HepG2 (cell line): ENCODE results near the gene GALNT9. TPM values are rescaled to one million over a fixed set of nuclear protein-coding genes. Genes with fewer than 3 reads are reported as not detected.

ENCODE experiments used
- ATAC-seq: fragments of 200-7000 bp; cut with Tn5 transposase; 3 replicates; pipeline ENCODE4 v1.9.1; 2020; ENCODE audit warnings: mild to moderate bottlenecking, moderate library complexity
- BruUV-seq: library from RNA; stranded (reverse); fragments of 400-500 nt; replicated peaks from 2 replicates; lab custom pipeline; 2021; lab: Mats Ljungman, UMichigan
- CTCF ChIA-PET: fragments of 300-600 bp; formaldehyde crosslinking; extraction: SDS; loops from one replicate; lab custom pipeline; 2021; ENCODE audit warnings: low total read pairs, inconsistent platforms, low intra/inter-chr PET ratio; lab: Yijun Ruan, JAX
- POLR2A ChIA-PET: fragments of 350-600 bp; sonication (Branson Sonifier 250); formaldehyde crosslinking; loops from one replicate; lab custom pipeline; 2020; ENCODE audit warnings: antibody characterized with exemption, inconsistent platforms; lab: Yijun Ruan, JAX
- DNase-seq: peaks from one replicate; pipeline ENCODE4 v3.0.0-alpha.2; 2015; ENCODE audit warnings: low spot score
- FAIRE-seq: peaks from 3 replicates; lab custom pipeline; 2011; peaks lifted over from hg19 to GRCh38; lab: Jason Lieb, UNC
- H2AFZ ChIP-seq: one replicate; pipeline ENCODE4 v1.6.1; 2011; ENCODE audit warnings: low read length, inconsistent platforms
- H3K27ac ChIP-seq: fragments of 300-600 bp; 3 replicates; pipeline ENCODE4 v1.8.0; 2011; ENCODE audit warnings: mixed run types, mild to moderate bottlenecking, mixed read lengths, low read length, inconsistent platforms; ENCODE audit not compliant: insufficient read depth; ENCODE audit errors: extremely low read length
- H3K27me3 ChIP-seq, 2 experiments: fragments of 200-600 bp in 1 of 2; 2 replicates in 1 of 2; 3 replicates in 1 of 2; pipeline versions ENCODE4 v1.6.0 to v1.8.0; 2011; ENCODE audit warnings: low read length in 2 of 2, mild to moderate bottlenecking in 2 of 2, moderate library complexity in 2 of 2, inconsistent platforms in 1 of 2; ENCODE audit not compliant: insufficient read depth in 2 of 2, control insufficient read depth in 1 of 2
- H3K36me3 ChIP-seq, 2 experiments: fragments of 200-600 bp in 1 of 2; replicated peaks in 1 of 2; 2 replicates in 1 of 2; 3 replicates in 1 of 2; pipeline versions ENCODE4 v1.5.1 to v1.8.0; 2011; ENCODE audit warnings: low read length in 2 of 2, inconsistent platforms in 1 of 2; ENCODE audit not compliant: insufficient read depth in 2 of 2, control insufficient read depth in 1 of 2
- H3K4me1 ChIP-seq: 2 replicates; pipeline ENCODE4 v1.5.1; 2012; ENCODE audit warnings: low read length, inconsistent platforms; ENCODE audit not compliant: insufficient read depth
- H3K4me2 ChIP-seq: 2 replicates; pipeline ENCODE4 v1.6.0; 2011; ENCODE audit warnings: low read depth, low read length, inconsistent platforms
- H3K4me3 ChIP-seq, 3 experiments: fragments of 200-600 bp in 1 of 3; sonication (generic), shearing (Covaris generic) in 1 of 3; replicated peaks in 1 of 3; 2 replicates each; pipeline ENCODE4 v1.5.1; 2011 to 2016; ENCODE audit warnings: low read length in 3 of 3, inconsistent platforms in 2 of 3, low read depth in 2 of 3, mild to moderate bottlenecking in 2 of 3, control low read depth in 1 of 3, mixed read lengths in 1 of 3; ENCODE audit not compliant: insufficient read depth in 1 of 3
- H3K79me2 ChIP-seq: one replicate; pipeline ENCODE4 v1.6.1; 2011; ENCODE audit warnings: low read length, inconsistent platforms; ENCODE audit not compliant: insufficient read depth
- H3K9ac ChIP-seq: 2 replicates; pipeline ENCODE4 v1.6.0; 2011; ENCODE audit warnings: mild to moderate bottlenecking, low read depth, low read length, inconsistent platforms; ENCODE audit not compliant: insufficient read depth
- H3K9me3 ChIP-seq: 2 replicates; pipeline ENCODE4 v1.5.1; 2012; ENCODE audit warnings: mild to moderate bottlenecking, low read length
- H4K20me1 ChIP-seq: 2 replicates; pipeline ENCODE4 v1.6.0; 2011; ENCODE audit warnings: inconsistent platforms, mild to moderate bottlenecking, low read length, moderate library complexity; ENCODE audit not compliant: insufficient read depth
- BRCA1 ChIP-seq: sonication (generic); formaldehyde crosslinking; IDR thresholded peaks from 2 replicates; pipeline ENCODE4 v1.4.0; 2020; ENCODE audit warnings: missing genetic modification reagents
- DPF2 ChIP-seq: sonication (generic); formaldehyde crosslinking; IDR thresholded peaks from 2 replicates; pipeline ENCODE4 v1.4.0; 2020; ENCODE audit warnings: mild to moderate bottlenecking, low read depth, missing genetic modification reagents, borderline replicate concordance
- MED13 ChIP-seq: sonication (generic); formaldehyde crosslinking; IDR thresholded peaks from 2 replicates; pipeline ENCODE4 v1.5.0; 2020; ENCODE audit warnings: missing genetic modification reagents
- MTF1 ChIP-seq: sonication (generic); formaldehyde crosslinking; IDR thresholded peaks from 2 replicates; pipeline ENCODE4 v1.5.0; 2020; ENCODE audit warnings: missing genetic modification reagents
- NR3C1 ChIP-seq: sonication (generic); formaldehyde crosslinking; IDR thresholded peaks from 2 replicates; pipeline ENCODE4 v1.4.0; 2020; ENCODE audit warnings: missing genetic modification reagents
- SP2 ChIP-seq: sonication (generic); formaldehyde crosslinking; IDR thresholded peaks from 2 replicates; pipeline ENCODE4 v1.5.1; 2020; ENCODE audit warnings: mild to moderate bottlenecking, missing genetic modification reagents
- ZNF362 ChIP-seq: sonication (generic); formaldehyde crosslinking; IDR thresholded peaks from 2 replicates; pipeline ENCODE4 v1.4.0; 2020; ENCODE audit warnings: missing genetic modification reagents, mild to moderate bottlenecking, borderline replicate concordance
- WGBS: methylation state at CpG from one replicate; pipeline ENCODE4 v1.1.6; 2017; ENCODE audit warnings: low lambda C conversion rate; 5-methylcytosine and 5-hydroxymethylcytosine counted together
- in situ Hi-C: cut with HindIII; loops from 2 replicates; pipeline ENCODE4 v1.10.0; 2017; ENCODE audit warnings: low pct_unique_long_range_greater_than_20kb; ENCODE audit not compliant: extremely low pct_ligation_motif_present
- intact Hi-C: fragments of 100-400 bp; cut with micrococcal nuclease; formaldehyde crosslinking; loops from one replicate; pipeline ENCODE4 v1.10.0; 2022; ENCODE audit not compliant: unreplicated experiment
- polyA plus RNA-seq, 8 experiments: library from polyadenylated mRNA; depleted of rRNA in 3 of 8; stranded (reverse) in 7 of 8; unstranded in 1 of 8; fragments of >200 nt; fragmentation: Illumina TruSeq in 4 of 8; extraction: Trizol in 4 of 8; gene quantifications; 2 replicates each; pipeline versions ENCODE4 v1.2.1 to v1.2.3, GENCODE V29; 2011 to 2016; ENCODE audit warnings: low read depth in 4 of 8, missing spikeins in 1 of 8, mixed read lengths in 1 of 8; ENCODE audit not compliant: insufficient read depth in 1 of 8
- total RNA-seq, 5 experiments: library from RNA; depleted of rRNA; stranded (reverse); fragments of >200 nt; fragmentation: Illumina TruSeq; extraction: Trizol; gene quantifications; 2 replicates each; pipeline ENCODE4 v1.2.3, GENCODE V29; 2016; ENCODE audit warnings: low read depth in 1 of 5
- TF ChIP-seq, protein P1 (sequence below): sonication (generic); formaldehyde crosslinking; IDR thresholded peaks from 2 replicates; pipeline ENCODE4 v1.5.1; 2020; ENCODE audit warnings: missing genetic modification reagents, mild to moderate bottlenecking, borderline replicate concordance
- TF ChIP-seq, protein P2 (sequence below): sonication (generic); formaldehyde crosslinking; IDR thresholded peaks from 2 replicates; pipeline ENCODE4 v1.4.0; 2020; ENCODE audit warnings: missing genetic modification reagents
- TF ChIP-seq, protein P3 (sequence below), 2 experiments: sonication (generic) in 1 of 2; formaldehyde crosslinking in 1 of 2; IDR thresholded peaks; 2 replicates each; pipeline versions ENCODE4 v1.5.1 to v1.6.1; 2011 to 2020; ENCODE audit warnings: borderline replicate concordance in 1 of 2, low read depth in 1 of 2, low read length in 1 of 2, mild to moderate bottlenecking in 1 of 2, missing genetic modification reagents in 1 of 2, moderate library complexity in 1 of 2

Gene GALNT9
- total and polyA plus RNA-seq, 2 of the 13 experiments (the other 11 are each of a cell fraction or from before 2014, with no cell fraction given), result 0.04 TPM; not detected in 1

- Histone ChIP-seq H3K27me3 (peaks cover 11 to 45% of the 10 kb centered on the region in 2 experiments; a peak in 4 of 5 replicates), H3K79me2 (no peaks in the 10 kb centered on the region), H3K9ac (no peak overlapping the region), H3K9me3 (no peaks in the 10 kb centered on the region), H2AFZ (no peak overlapping the region), H3K36me3 (no peaks in the 10 kb centered on the region), H3K27ac (no peak overlapping the region), H3K4me2 (no peak overlapping the region), H3K4me1 (no peaks in the 10 kb centered on the region), H3K4me3 (no peak overlapping the region), H4K20me1 (0 out of 2 replicates have a peak, but pooled peaks cover 3% of the 10 kb centered on the region)
- TF ChIP-seq, protein P1, sequence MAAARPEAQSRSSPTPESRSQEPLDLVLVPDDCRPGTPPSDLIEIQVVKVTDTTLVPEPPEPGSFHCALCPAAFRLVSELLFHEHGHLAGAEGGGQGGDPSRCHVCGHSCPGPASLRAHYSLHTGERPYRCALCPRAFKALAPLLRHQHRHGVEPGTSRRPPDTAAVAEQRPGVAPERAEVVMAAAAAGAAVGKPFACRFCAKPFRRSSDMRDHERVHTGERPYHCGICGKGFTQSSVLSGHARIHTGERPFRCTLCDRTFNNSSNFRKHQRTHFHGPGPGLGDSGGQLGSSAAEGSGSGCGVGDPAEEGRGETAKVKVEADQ (CRISPR knock-in tag), result no peak
- TF ChIP-seq BRCA1 (CRISPR knock-in tag) (no peak), MTF1 (CRISPR knock-in tag) (no peak), NR3C1 (no peak), SP2 (CRISPR knock-in tag) (no peak), MED13 (CRISPR knock-in tag) (no peak), DPF2 (no peak), ZNF362 (CRISPR knock-in tag) (no peak)
- TF ChIP-seq, protein P2, sequence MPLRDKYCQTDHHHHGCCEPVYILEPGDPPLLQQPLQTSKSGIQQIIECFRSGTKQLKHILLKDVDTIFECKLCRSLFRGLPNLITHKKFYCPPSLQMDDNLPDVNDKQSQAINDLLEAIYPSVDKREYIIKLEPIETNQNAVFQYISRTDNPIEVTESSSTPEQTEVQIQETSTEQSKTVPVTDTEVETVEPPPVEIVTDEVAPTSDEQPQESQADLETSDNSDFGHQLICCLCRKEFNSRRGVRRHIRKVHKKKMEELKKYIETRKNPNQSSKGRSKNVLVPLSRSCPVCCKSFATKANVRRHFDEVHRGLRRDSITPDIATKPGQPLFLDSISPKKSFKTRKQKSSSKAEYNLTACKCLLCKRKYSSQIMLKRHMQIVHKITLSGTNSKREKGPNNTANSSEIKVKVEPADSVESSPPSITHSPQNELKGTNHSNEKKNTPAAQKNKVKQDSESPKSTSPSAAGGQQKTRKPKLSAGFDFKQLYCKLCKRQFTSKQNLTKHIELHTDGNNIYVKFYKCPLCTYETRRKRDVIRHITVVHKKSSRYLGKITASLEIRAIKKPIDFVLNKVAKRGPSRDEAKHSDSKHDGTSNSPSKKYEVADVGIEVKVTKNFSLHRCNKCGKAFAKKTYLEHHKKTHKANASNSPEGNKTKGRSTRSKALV (CRISPR knock-in tag), result no peak
- TF ChIP-seq, protein P3, sequence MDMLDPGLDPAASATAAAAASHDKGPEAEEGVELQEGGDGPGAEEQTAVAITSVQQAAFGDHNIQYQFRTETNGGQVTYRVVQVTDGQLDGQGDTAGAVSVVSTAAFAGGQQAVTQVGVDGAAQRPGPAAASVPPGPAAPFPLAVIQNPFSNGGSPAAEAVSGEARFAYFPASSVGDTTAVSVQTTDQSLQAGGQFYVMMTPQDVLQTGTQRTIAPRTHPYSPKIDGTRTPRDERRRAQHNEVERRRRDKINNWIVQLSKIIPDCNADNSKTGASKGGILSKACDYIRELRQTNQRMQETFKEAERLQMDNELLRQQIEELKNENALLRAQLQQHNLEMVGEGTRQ (IDR thresholded peaks at IDR 0.05; ENCODE audit: low read depth, low read length), result no peak
- TF ChIP-seq, protein P3 (CRISPR knock-in tag; IDR thresholded peaks at IDR 0.05; ENCODE audit: borderline replicate concordance), result no peak
- POLR2A ChIA-PET, result no interaction called here
- CTCF ChIA-PET, result no interaction called here
- in situ Hi-C loops, result no loop called here
- no TSS peak for BruUV-seq
- 17% methylated on average over 7 of the region's 28 CpGs for WGBS
- ATAC-seq, result no peak; the same call in 1 of the 3 replicates
- FAIRE-seq, result no peak
- DNase-seq, result no peak
- intact Hi-C loops, result no loop called here
Observed at GRCh38 chr12:132245521-132246101, 83.8 kb downstream of the GALNT9 start.
